ENCODE results near the gene FOXL2. TPM values are rescaled to one million over a fixed set of nuclear protein-coding genes. Genes with fewer than 3 reads are reported as not detected.

FOXL2 gene
- total RNA-seq, 1 experiment from 2014 or later = 0.22 TPM

DNA sequence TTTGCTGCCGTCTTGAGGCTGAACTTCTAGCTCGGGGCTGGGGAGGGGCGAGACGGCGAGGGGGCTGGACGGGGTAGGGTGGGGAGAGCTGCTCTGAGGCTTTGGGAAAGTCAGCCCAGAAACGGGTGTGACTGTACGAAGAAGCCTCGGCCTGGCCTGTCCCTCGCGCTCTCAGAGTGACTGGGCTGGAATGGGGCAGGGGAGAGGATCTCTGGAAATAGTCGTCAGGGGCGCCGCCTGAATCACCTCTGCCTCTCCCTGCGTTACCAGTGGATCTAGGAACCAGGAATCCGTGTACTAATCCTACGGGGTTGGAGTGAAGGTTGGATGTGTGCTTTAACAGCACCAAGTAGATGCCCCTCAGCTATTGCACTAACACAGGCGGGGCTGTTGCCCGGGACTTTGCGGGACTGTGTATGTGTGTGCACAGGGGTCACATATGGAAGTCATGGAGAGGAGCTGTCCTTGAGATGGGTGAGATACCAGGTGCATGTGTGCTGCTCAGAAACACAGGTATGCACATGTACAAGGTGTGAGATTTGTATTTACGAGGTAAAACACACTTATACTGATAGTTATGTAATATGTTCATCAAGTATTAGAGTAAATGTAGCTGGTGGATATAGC is 671 bp upstream of the FOXL2 start:
- H3K9me3 Mint-ChIP-seq = peaks cover 2 to 7% of the 10 kb centered on the region in 2 experiments; a peak in 4 of 5 replicates
- Histone ChIP-seq H2AK5ac (ENCODE audit: insufficient read length, low read length) (no peak overlapping the region), H2BK20ac (ENCODE audit: low read depth, low read length, poor library complexity, severe bottlenecking) (no peak overlapping the region), H4K20me1 (ENCODE audit: control insufficient read depth, insufficient read depth, insufficient read length) (no peaks in the 10 kb centered on the region), H3K23ac (ENCODE audit: insufficient read length, low read depth, low read length) (no peak overlapping the region), H2AFZ (ENCODE audit: low read length) (no peak overlapping the region), H3K4me1 (ENCODE audit: insufficient read depth, low read length) (peaks cover 7% of the 10 kb centered on the region; the same call in 1 of the 2 replicates), H3K27ac (ENCODE audit: insufficient read length, low read depth, low read length) (no peak overlapping the region), H3T11ph (ENCODE audit: low read length) (no peak overlapping the region), H4K91ac (ENCODE audit: insufficient read length, low read depth, low read length) (no peak overlapping the region), H3K18ac (ENCODE audit: insufficient read length, low read depth, low read length) (no peak overlapping the region), H3K14ac (ENCODE audit: insufficient read depth, low read length) (no peak overlapping the region), H3K9ac (ENCODE audit: extremely low read depth, insufficient read length, low read length) (no peak overlapping the region), H4K8ac (replicated peaks; ENCODE audit: insufficient read length, low read depth, low read length) (no peak overlapping the region), H3K4ac (ENCODE audit: low read depth, low read length) (no peak overlapping the region), H3K9me3 (ENCODE audit: control insufficient read depth, low read depth, low read length) (no peaks in the 10 kb centered on the region), H2BK15ac (ENCODE audit: low read depth, low read length) (no peak overlapping the region), H3K23me2 (ENCODE audit: insufficient read length, low read depth, low read length, poor library complexity, severe bottlenecking) (peaks cover 24% of the 10 kb centered on the region), H3K27me3 (ENCODE audit: insufficient read depth, low read length) (peaks cover 67% of the 10 kb centered on the region), H2BK5ac (ENCODE audit: insufficient read length, low read length) (no peak overlapping the region), H3K4me2 (ENCODE audit: insufficient read depth, insufficient read length, low read length) (peak overlapping the region; percentile 34), H3K56ac (ENCODE audit: insufficient read length, low read depth, low read length) (no peak overlapping the region), H3K79me2 (ENCODE audit: insufficient read depth, low read length) (no peaks in the 10 kb centered on the region), H2BK12ac (ENCODE audit: insufficient read length, low read depth, low read length) (no peak overlapping the region), H4K5ac (ENCODE audit: insufficient read length, low read depth, low read length) (no peak overlapping the region), H3K79me1 (ENCODE audit: insufficient read depth, low read depth, low read length, poor library complexity, severe bottlenecking) (no peaks in the 10 kb centered on the region), H2BK120ac (ENCODE audit: low read depth, low read length, poor library complexity, severe bottlenecking) (no peak overlapping the region)
- H3K27ac Mint-ChIP-seq = no peak overlapping the region
- H3K4me3 Mint-ChIP-seq = peak overlapping the region; percentile 58 to 82
- H3K4me1 Mint-ChIP-seq = peaks cover 43 to 55% of the 10 kb centered on the region in 2 experiments
- H3K27me3 Mint-ChIP-seq (ENCODE audit: low read depth) = peaks cover 98% of the 10 kb centered on the region
- H3K36me3 Mint-ChIP-seq (ENCODE audit: insufficient read depth in 1 of 3, low read depth in 3 of 3) = peaks cover 0 to 7% (median 0%) of the 10 kb centered on the region in 3 experiments; a peak in 3 of 7 replicates
- DNase-seq = peak; percentile 50
- WGBS (ENCODE audit: extremely low coverage, insufficient read length, low lambda C conversion rate) = no CpG with 5 or more reads among the region's 21 CpGs
- TF ChIP-seq, protein P1, sequence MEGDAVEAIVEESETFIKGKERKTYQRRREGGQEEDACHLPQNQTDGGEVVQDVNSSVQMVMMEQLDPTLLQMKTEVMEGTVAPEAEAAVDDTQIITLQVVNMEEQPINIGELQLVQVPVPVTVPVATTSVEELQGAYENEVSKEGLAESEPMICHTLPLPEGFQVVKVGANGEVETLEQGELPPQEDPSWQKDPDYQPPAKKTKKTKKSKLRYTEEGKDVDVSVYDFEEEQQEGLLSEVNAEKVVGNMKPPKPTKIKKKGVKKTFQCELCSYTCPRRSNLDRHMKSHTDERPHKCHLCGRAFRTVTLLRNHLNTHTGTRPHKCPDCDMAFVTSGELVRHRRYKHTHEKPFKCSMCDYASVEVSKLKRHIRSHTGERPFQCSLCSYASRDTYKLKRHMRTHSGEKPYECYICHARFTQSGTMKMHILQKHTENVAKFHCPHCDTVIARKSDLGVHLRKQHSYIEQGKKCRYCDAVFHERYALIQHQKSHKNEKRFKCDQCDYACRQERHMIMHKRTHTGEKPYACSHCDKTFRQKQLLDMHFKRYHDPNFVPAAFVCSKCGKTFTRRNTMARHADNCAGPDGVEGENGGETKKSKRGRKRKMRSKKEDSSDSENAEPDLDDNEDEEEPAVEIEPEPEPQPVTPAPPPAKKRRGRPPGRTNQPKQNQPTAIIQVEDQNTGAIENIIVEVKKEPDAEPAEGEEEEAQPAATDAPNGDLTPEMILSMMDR (conservative IDR thresholded peaks at IDR 0.05) = no peak

Measured in H9 (cell line).